NCI-H446 (cell line): ENCODE measurements around the gene GLYR1.
"Not testable (repeated sequence)": the region's sequence is repeated elsewhere in the genome, so short reads cannot be mapped to it uniquely, and the experiment has no call there.

Experiments used
- DNase-seq, 2 experiments: peaks; one replicate each; lab custom pipeline; 2025; lab: John Stamatoyannopoulos, UW

The GLYR1 gene

DNA sequence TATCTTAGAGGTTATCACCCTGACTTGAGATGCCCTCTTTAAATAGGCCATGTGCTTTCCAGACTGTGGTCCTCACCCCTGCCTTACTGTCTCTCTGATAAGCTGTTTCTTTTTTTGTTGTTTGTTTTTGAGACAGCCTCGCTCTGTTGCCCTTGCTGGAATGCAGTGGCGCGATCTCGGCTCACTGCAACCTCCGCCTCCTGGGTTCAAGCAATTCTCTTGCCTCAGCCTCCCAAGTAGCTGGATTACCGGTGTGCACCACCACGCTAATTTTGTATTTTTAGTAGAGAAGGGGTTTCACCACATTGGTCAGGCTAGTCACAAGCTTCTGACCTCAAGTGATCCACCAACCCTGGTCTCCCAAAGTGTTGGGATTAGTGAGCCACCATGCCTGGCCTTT lies 58.2 kb downstream of the GLYR1 start:
- DNase-seq, result no peak

GRCh38 chr16:4788489-4788889 lies 58.6 kb downstream of the GLYR1 start:
- DNase-seq, result no peak

GRCh38 chr16:4787627-4788482 lies 59.2 kb downstream of the GLYR1 start, which contains the start of gene SEPTIN12:
TSS of gene SEPTIN12 (minus strand) at chr16:4788345. CDS start at chr16:4787645, 700 bp downstream.
- DNase-seq, result no peak

DNA sequence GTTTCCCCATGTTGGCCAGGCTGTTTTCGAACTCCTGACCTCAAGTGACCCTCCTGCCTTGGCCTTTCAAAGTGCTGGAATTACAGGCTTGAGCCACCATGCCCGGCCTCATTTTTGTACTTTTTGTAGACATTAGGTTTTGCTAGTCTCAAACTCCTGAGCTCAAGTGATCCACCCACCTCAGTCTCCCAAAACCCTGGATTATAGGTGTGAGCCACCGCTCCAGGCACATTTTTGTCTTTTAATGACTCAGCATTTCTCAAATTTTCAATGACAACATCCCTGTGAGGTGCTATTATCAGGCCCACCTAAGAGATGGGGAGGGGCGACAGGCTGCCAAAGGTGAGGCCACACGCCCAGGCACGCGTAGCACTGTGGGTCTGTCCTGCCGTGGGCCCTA lies 60.0 kb downstream of the GLYR1 start:
- DNase-seq, result no peak

DNA sequence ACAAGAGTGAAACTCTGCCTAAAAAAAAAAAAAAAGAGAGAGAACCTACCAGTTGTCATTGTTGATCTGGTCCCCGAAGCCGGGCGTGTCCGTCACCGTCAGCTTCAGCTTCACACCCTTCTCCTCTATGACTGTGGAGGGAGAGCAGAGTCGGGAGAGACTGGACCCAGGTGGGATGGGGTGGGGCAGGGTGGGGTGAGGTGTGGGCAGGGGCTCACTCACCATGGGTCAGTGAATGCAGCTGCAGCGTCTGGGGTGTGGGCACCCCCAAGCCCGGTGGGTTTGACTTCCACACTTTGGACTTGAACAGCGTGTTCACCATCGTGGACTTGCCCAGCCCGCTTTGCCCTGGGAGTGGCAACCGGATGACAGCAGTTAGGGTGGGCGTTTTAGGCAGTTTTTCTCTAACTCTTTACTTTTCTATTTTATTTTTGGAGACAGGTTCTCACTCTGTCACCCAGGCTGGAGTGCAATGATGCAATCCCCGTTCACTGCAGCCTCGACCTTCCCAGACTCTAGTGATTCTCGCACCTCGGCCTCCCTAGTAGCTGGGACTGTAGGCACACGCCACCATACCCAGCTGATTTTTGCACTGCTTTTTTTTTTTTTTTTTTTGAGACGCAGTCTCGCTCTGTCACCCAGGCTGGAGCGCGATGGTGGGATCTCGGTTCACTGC lies 61.2 kb downstream of the GLYR1 start:
- DNase-seq, result no peak

- not testable (repeated sequence) for DNase-seq
Observed at GRCh38 chr16:4784444-4784987, 62.6 kb downstream of the GLYR1 start.

DNA sequence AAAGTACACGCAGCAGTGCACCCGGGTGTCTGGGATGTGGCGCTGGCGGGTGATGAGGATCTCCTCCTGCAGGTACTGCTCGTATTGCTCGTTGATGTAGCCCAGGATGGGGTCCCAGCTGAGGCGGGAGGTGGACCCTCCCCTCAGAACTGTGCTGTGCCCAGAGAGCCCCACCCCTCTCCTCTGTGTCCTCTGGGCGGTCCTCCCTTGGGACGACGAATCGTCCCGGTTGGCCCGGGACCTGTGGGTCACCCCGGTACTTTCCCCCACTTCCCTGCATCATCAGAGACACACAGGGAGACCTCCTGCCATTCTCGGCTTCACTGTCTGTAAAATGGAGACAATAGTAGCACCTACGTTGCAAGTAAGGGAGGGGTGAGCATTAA lies 63.1 kb downstream of the GLYR1 start:
- no peak for DNase-seq

DNA sequence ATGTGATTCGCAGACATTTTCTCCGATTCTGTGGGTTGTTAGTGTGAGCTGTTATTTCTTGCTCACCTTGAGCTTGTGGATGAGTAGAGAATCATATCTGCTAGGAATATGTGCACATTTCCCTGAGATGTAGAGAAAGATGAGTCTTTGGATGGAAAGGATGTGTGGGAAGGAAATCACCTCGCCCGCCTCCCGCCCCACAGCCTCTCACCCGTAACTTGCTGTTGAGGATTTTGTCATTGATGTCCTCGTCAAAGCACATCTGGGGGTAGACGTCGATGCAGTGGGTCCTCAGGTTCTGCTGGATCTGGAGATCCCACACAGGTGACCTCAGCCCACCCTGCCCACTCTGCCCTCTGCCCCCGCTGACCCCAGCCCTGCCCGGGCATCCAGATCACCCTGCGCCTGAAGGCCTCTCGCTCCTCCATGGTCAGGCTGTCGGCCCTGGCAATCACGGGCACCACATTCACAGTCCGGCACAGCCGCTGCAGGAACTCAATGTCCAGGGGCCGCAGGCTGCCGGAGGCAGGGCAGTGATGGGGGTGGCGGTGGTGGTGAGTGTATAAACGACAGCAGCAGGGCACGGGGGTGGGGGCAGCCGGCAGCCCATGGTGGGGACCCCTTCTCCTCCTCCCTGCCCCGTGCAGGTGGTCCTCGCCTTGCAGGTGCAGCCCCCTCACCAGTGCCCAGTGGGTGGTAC lies 63.7 kb downstream of the GLYR1 start:
- no peak for DNase-seq

- DNase-seq, result no peak
Observed at GRCh38 chr16:4780235-4780634, 66.9 kb downstream of the GLYR1 start.

DNA sequence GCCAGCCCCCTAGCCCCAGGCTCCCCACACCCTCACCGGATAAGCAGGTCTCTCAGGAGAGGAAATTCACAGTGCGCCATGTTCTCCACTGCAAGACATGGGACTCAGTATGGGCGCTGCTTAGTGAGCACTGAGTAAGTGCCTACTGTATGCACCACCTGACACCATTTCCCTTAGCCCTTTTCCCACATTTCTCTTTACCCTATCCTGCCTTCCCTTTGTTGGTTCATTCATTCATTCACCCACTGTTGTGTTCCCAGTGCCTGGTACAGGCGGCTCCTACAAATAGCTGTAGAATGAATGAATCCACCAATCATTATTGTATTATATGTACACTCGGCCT lies 69.1 kb downstream of the GLYR1 start:
- DNase-seq, result no peak

DNA sequence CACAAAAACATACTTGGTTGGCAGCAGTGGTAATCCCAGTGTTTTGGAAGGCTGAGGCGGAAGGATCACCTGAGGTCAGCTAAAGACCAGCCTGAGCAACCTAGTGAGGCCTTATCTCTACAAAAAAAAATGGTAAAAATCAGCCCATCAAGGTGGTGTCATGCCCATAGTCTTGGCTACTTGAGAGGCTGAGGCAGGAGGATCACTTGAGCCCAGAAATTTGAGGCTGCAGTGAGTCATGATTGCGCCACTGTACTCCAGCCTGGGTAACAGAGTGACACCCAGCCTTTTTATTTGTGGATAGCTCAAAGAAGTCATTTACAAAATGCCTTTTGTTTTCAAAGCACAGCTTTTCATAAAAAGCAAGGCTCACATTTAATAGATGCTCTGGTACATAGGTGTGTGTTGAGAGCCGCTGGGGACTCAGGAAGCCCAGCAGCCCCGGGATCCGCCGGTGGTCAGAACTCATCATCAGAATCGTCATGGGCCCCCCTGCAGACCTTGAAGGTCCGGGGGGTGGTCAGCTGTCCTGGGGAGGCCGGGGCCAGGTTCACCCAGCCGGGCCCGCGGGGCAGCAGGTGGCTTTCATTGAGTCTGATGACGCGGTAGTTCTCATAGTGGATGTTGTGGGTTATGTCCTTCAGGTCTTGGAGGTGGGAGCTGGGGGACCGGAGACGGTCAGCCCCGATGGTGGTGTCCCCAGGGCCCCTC lies 69.6 kb downstream of the GLYR1 start:
- no peak for DNase-seq

DNA sequence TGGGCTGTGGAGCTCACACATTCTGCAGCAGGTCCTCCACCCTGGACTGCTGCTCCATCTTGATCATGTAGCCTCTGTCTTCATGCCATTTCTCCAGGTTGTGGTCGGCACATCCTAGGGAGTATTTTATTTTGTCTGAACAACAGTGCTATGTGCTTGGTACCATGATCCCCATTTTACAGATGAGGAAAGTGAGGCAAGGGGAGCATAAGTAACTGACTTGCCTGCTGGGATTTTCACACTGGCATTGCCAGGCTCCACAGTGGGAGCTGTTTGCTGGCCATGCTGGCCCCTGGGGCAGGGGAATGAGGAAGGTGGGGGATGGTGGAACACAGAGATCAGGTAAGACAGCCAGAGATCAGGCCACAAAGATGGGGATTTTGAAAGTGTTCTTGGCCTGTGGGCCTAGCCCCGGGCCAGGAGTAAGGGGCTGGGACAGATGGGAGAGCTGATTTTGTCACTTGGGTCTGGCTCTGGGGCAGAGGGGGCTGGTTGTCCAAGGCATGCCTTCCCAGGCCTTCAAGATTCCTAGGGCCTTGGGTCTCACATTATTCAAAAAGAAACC lies 70.9 kb downstream of the GLYR1 start:
- no peak for DNase-seq

DNA sequence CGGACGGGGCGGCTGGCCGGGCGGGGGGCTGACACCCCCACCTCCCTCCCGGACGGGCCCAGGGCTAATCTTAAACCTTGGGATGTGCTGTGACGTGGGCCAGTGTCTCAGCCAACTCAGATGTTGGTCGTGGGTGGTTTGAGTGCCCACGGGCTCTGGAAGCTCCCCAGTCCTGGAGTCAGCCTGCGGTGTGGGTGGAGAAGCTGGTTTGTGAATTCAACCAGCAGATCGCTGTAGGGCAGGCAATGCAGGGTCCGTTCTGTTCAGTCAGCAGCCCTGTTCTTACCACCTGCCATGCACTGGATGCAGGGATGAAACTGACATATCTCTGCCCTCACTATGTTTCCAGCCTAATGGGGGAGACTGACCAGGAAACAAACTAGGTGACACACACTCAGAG lies 72.1 kb downstream of the GLYR1 start:
- no peak for DNase-seq

- DNase-seq, result no peak
Observed at GRCh38 chr16:4772351-4772750, 74.7 kb downstream of the GLYR1 start.

GRCh38 chr16:4771646-4772045 lies 75.4 kb downstream of the GLYR1 start:
- no peak for DNase-seq

GRCh38 chr16:4769306-4769638 lies 77.8 kb downstream of the GLYR1 start:
- DNase-seq, result no peak

DNA sequence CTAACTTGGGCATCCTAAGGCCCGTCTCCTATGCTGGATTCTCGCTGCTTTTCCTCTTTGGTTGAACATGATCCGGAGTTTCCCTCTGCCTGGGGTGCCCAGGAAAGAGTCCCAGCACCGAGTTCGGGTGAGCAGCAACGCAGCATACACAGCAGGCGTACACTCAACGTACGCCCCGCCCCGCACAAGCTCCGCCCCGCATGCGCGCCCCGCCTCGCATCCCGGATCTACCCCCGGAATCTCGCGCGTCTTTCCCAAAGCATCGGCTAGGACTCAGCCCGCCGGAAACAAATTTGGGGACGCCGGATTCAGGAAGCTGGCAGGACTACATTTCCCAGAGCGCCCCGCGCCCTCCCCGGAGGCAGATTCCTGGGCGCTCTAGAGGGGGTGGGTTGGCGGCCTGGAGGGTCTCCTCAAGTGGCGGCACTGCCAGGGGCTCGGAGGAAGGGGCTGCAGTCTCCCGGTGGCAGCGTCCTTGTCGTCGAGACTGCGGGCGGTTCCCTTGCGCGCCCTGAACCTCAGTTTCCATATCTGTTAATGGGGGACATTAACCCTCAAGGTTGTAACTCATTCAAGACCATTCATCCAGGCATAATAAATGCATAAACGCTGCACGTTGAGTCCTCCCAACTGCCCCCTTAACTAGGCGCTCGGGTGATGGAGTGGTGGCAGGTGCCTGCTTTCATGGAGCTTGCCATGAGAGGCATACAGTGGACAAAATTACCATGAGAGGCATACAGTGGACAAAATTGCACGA lies 78.4 kb downstream of the GLYR1 start:
- peak; percentile 64 to 93 for DNase-seq

- DNase-seq, result no peak
Observed at GRCh38 chr16:4767872-4768548, 79.1 kb downstream of the GLYR1 start.

- peak; percentile 82 to 96 for DNase-seq
Observed at GRCh38 chr16:4766875-4767628, 80.0 kb downstream of the GLYR1 start, which contains the start of gene ZNF500. TSS of gene ZNF500 (minus strand) at chr16:4767162. CDS start at chr16:4765978, 1,184 bp downstream.
